GM10266 (cell line): ENCODE measurements around the gene EYS.

Experiments used
- DNase-seq: peaks from one replicate; pipeline ENCODE4 v3.0.0; 2012; ENCODE audit errors: extremely low spot score
- CTCF ChIP-seq: IDR thresholded peaks from 2 replicates; pipeline ENCODE4 v1.5.1; 2012; ENCODE audit warnings: mild to moderate bottlenecking, low read depth; ENCODE audit not compliant: control insufficient read depth, insufficient read depth; ENCODE audit errors: missing control alignments

The EYS gene

GRCh38 chr6:65161661-65162060 lies 545.4 kb downstream of the EYS start:
- DNase-seq, result no peak
- no peak for TF ChIP-seq CTCF

- TF ChIP-seq CTCF, result no peak
- DNase-seq, result no peak
Measured at GRCh38 chr6:65157025-65157424, 550.0 kb downstream of the EYS start.

GRCh38 chr6:65155083-65155482 lies 551.9 kb downstream of the EYS start:
- no peak for TF ChIP-seq CTCF
- no peak for DNase-seq

- no peak for TF ChIP-seq CTCF
- DNase-seq, result no peak
Measured at GRCh38 chr6:65149841-65150240, 557.2 kb downstream of the EYS start.

GRCh38 chr6:65148839-65149238 lies 558.2 kb downstream of the EYS start:
- DNase-seq, result no peak
- TF ChIP-seq CTCF, result no peak

- DNase-seq, result no peak
- no peak for TF ChIP-seq CTCF
Measured at GRCh38 chr6:65135567-65135966, 571.5 kb downstream of the EYS start.

GRCh38 chr6:65126667-65127066 lies 580.4 kb downstream of the EYS start:
- no peak for DNase-seq
- no peak for TF ChIP-seq CTCF
